Measurements from ENCODE around the gene BOLA1. TPM values are rescaled to one million over a fixed set of nuclear protein-coding genes. Genes with fewer than 3 reads are reported as not detected.

BOLA1 gene
- polyA plus RNA-seq, 2 donors: 20.6 to 31.0 TPM

GRCh38 chr1:149928401-149928724 is 29.0 kb downstream of the BOLA1 start:
- Histone ChIP-seq H3K4me1 (ENCODE audit: control insufficient read depth in 2 of 2, insufficient read depth in 2 of 2, low read length in 1 of 2) (peaks cover 2 to 8% of the 10 kb centered on the region in 2 donors), H3K36me3 (ENCODE audit: control insufficient read depth in 2 of 2, insufficient read depth in 2 of 2, low read length in 1 of 2) (peaks cover 13 to 20% of the 10 kb centered on the region in 2 donors), H3K27me3 (ENCODE audit: control insufficient read depth in 1 of 2, insufficient read depth in 2 of 2, low read length in 2 of 2) (no peaks in the 10 kb centered on the region), H3K9me3 (ENCODE audit: control insufficient read depth in 2 of 2, insufficient read depth in 1 of 2, low read depth in 1 of 2, low read length in 1 of 2) (no peaks in the 10 kb centered on the region), H3K4me3 (ENCODE audit: low read depth in 1 of 2, low read length in 2 of 2) (peak overlapping the region; percentile 96 to 99), H3K27ac (ENCODE audit: low read depth in 2 of 2, low read length in 1 of 2) (peak overlapping the region; percentile 94 to 98)
- 0 to 3% methylated on average over 1 of the region's 1 CpG for WGBS, 2 donors

- peaks cover 2 to 8% of the 10 kb centered on the region in 2 donors for H3K4me1 ChIP-seq (ENCODE audit: control insufficient read depth in 2 of 2, insufficient read depth in 2 of 2, low read length in 1 of 2)
- H3K27ac ChIP-seq (ENCODE audit: low read depth in 2 of 2, low read length in 1 of 2): no peak overlapping the region
- H3K36me3 ChIP-seq (ENCODE audit: control insufficient read depth in 2 of 2, insufficient read depth in 2 of 2, low read length in 1 of 2): peaks cover 2 to 15% of the 10 kb centered on the region in 2 donors
- H3K4me3 ChIP-seq (ENCODE audit: low read depth in 1 of 2, low read length in 2 of 2): no peak overlapping the region
- H3K9me3 ChIP-seq (ENCODE audit: control insufficient read depth in 2 of 2, insufficient read depth in 1 of 2, low read depth in 1 of 2, low read length in 1 of 2): no peaks in the 10 kb centered on the region
- H3K27me3 ChIP-seq (ENCODE audit: control insufficient read depth in 1 of 2, insufficient read depth in 2 of 2, low read length in 2 of 2): no peaks in the 10 kb centered on the region
- 87 to 88% methylated on average over 2 of the region's 2 CpGs for WGBS, 2 donors
Observed at GRCh38 chr1:149929856-149930255, 30.5 kb downstream of the BOLA1 start.

- no peak overlapping the region for H3K27ac ChIP-seq (ENCODE audit: low read depth in 2 of 2, low read length in 1 of 2)
- H3K4me1 ChIP-seq (ENCODE audit: control insufficient read depth in 2 of 2, insufficient read depth in 2 of 2, low read length in 1 of 2): peaks cover 2 to 4% of the 10 kb centered on the region in 2 donors
- WGBS, 2 donors: 81 to 83% methylated on average over 13 of the region's 13 CpGs
- peaks cover 0 to 8% of the 10 kb centered on the region in 2 donors for H3K36me3 ChIP-seq (ENCODE audit: control insufficient read depth in 2 of 2, insufficient read depth in 2 of 2, low read length in 1 of 2)
- no peaks in the 10 kb centered on the region for H3K9me3 ChIP-seq (ENCODE audit: control insufficient read depth in 2 of 2, insufficient read depth in 1 of 2, low read depth in 1 of 2, low read length in 1 of 2)
- H3K27me3 ChIP-seq (ENCODE audit: control insufficient read depth in 1 of 2, insufficient read depth in 2 of 2, low read length in 2 of 2): no peaks in the 10 kb centered on the region
- H3K4me3 ChIP-seq (ENCODE audit: low read depth in 1 of 2, low read length in 2 of 2): no peak overlapping the region
Observed at GRCh38 chr1:149931212-149931790, 31.9 kb downstream of the BOLA1 start.

GRCh38 chr1:149932474-149932873 is 33.1 kb downstream of the BOLA1 start:
- Histone ChIP-seq H3K27me3 (ENCODE audit: control insufficient read depth in 1 of 2, insufficient read depth in 2 of 2, low read length in 2 of 2) (no peaks in the 10 kb centered on the region), H3K4me1 (ENCODE audit: control insufficient read depth in 2 of 2, insufficient read depth in 2 of 2, low read length in 1 of 2) (peaks cover 2% of the 10 kb centered on the region in 2 donors), H3K4me3 (ENCODE audit: low read depth in 1 of 2, low read length in 2 of 2) (no peak overlapping the region), H3K27ac (ENCODE audit: low read depth in 2 of 2, low read length in 1 of 2) (no peak overlapping the region), H3K36me3 (ENCODE audit: control insufficient read depth in 2 of 2, insufficient read depth in 2 of 2, low read length in 1 of 2) (peaks cover 0 to 4% of the 10 kb centered on the region in 2 donors), H3K9me3 (ENCODE audit: control insufficient read depth in 2 of 2, insufficient read depth in 1 of 2, low read depth in 1 of 2, low read length in 1 of 2) (no peaks in the 10 kb centered on the region)
- whole genome bisulfite sequencing, 2 donors: 89 to 96% methylated on average over 8 of the region's 8 CpGs

GRCh38 chr1:149933208-149933607 is 33.8 kb downstream of the BOLA1 start:
- 95 to 97% methylated on average over 4 of the region's 4 CpGs for WGBS, 2 donors
- no peak overlapping the region for H3K4me3 ChIP-seq (ENCODE audit: low read depth in 1 of 2, low read length in 2 of 2)
- no peaks in the 10 kb centered on the region for H3K27me3 ChIP-seq (ENCODE audit: control insufficient read depth in 1 of 2, insufficient read depth in 2 of 2, low read length in 2 of 2)
- peaks cover 2 to 8% of the 10 kb centered on the region in 2 donors for H3K4me1 ChIP-seq (ENCODE audit: control insufficient read depth in 2 of 2, insufficient read depth in 2 of 2, low read length in 1 of 2)
- H3K36me3 ChIP-seq (ENCODE audit: control insufficient read depth in 2 of 2, insufficient read depth in 2 of 2, low read length in 1 of 2): peaks cover 0 to 4% of the 10 kb centered on the region in 2 donors
- H3K9me3 ChIP-seq (ENCODE audit: control insufficient read depth in 2 of 2, insufficient read depth in 1 of 2, low read depth in 1 of 2, low read length in 1 of 2): no peaks in the 10 kb centered on the region
- H3K27ac ChIP-seq (ENCODE audit: low read depth in 2 of 2, low read length in 1 of 2): no peak overlapping the region

- H3K4me3 ChIP-seq (ENCODE audit: low read depth in 1 of 2, low read length in 2 of 2): no peak overlapping the region
- H3K27ac ChIP-seq (ENCODE audit: low read depth in 2 of 2, low read length in 1 of 2): no peak overlapping the region
- no peaks in the 10 kb centered on the region for H3K9me3 ChIP-seq (ENCODE audit: control insufficient read depth in 2 of 2, insufficient read depth in 1 of 2, low read depth in 1 of 2, low read length in 1 of 2)
- peaks cover 0 to 4% of the 10 kb centered on the region in 2 donors for H3K36me3 ChIP-seq (ENCODE audit: control insufficient read depth in 2 of 2, insufficient read depth in 2 of 2, low read length in 1 of 2)
- WGBS, 2 donors: 79 to 85% methylated on average over 2 of the region's 2 CpGs
- H3K4me1 ChIP-seq (ENCODE audit: control insufficient read depth in 2 of 2, insufficient read depth in 2 of 2, low read length in 1 of 2): peaks cover 5 to 8% of the 10 kb centered on the region in 2 donors
- H3K27me3 ChIP-seq (ENCODE audit: control insufficient read depth in 1 of 2, insufficient read depth in 2 of 2, low read length in 2 of 2): no peaks in the 10 kb centered on the region
Observed at GRCh38 chr1:149934356-149934755, 35.0 kb downstream of the BOLA1 start.

DNA sequence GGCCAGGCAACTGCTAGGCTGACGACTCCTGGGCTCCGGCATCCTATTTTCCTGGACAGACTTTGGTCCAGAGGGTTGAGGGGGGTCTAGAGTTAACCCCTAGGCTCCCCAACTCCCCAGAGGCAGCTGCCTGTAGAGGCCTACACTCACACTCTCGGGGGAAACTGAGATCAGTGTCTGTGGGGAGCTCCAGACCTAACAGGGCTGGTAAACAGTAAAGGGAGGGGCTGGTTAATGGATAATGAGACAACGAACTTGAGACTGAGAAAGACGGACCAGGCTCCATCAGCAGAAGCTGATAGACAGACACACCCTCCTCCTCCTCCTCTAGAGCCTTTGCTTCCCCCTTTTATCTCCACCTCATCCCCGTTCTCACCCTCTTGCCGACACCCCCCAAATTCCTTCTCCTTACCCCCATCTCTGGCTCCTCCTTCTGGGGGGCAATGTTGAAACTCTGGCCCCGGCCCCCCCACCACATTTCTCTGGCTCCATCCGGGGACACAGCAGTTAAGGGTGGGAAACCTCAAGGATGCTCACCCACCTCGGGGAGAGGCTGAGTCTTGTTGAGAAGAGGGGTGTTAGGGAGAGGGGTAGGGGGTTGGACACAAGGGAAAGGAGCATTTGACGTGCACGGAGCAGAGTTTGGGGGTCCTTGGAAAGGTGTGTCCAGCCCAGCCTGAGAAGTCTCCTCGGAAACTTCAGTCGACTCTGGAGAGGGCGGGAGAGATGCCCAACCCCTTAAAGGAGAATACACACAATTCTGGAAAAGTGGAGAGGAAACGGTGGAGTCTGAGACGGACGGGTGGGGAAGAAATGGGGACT is 37.0 kb downstream of the BOLA1 start, which contains the start of gene MTMR11:
Gene MTMR11, minus strand, starts transcription at position 710 of the 822 bp plus-strand sequence. Its CDS starts 232 bp downstream, at position 478.
- H3K36me3 ChIP-seq (ENCODE audit: control insufficient read depth in 2 of 2, insufficient read depth in 2 of 2, low read length in 1 of 2): peaks cover 0 to 4% of the 10 kb centered on the region in 2 donors
- no peaks in the 10 kb centered on the region for H3K27me3 ChIP-seq (ENCODE audit: control insufficient read depth in 1 of 2, insufficient read depth in 2 of 2, low read length in 2 of 2)
- H3K4me3 ChIP-seq (ENCODE audit: low read depth in 1 of 2, low read length in 2 of 2): peak within 1 kb of the TSS; percentile 48 to 70
- H3K9me3 ChIP-seq (ENCODE audit: control insufficient read depth in 2 of 2, insufficient read depth in 1 of 2, low read depth in 1 of 2, low read length in 1 of 2): no peaks in the 10 kb centered on the region
- WGBS, 2 donors: 20 to 24% methylated on average over 18 of the region's 18 CpGs
- peak within 1 kb of the TSS; percentile 87 to 90 for H3K27ac ChIP-seq (ENCODE audit: low read depth in 2 of 2, low read length in 1 of 2)
- H3K4me1 ChIP-seq (ENCODE audit: control insufficient read depth in 2 of 2, insufficient read depth in 2 of 2, low read length in 1 of 2): peaks cover 5 to 8% of the 10 kb centered on the region in 2 donors

- no peaks in the 10 kb centered on the region for H3K9me3 ChIP-seq (ENCODE audit: control insufficient read depth in 2 of 2, insufficient read depth in 1 of 2, low read depth in 1 of 2, low read length in 1 of 2)
- H3K27me3 ChIP-seq (ENCODE audit: control insufficient read depth in 1 of 2, insufficient read depth in 2 of 2, low read length in 2 of 2): no peaks in the 10 kb centered on the region
- WGBS, 2 donors: 16 to 24% methylated on average over 8 of the region's 8 CpGs
- peak overlapping the region; percentile 48 to 70 for H3K4me3 ChIP-seq (ENCODE audit: low read depth in 1 of 2, low read length in 2 of 2)
- H3K27ac ChIP-seq (ENCODE audit: low read depth in 2 of 2, low read length in 1 of 2): peak overlapping the region; percentile 87 to 90
- peaks cover 5 to 8% of the 10 kb centered on the region in 2 donors for H3K4me1 ChIP-seq (ENCODE audit: control insufficient read depth in 2 of 2, insufficient read depth in 2 of 2, low read length in 1 of 2)
- peaks cover 0 to 4% of the 10 kb centered on the region in 2 donors for H3K36me3 ChIP-seq (ENCODE audit: control insufficient read depth in 2 of 2, insufficient read depth in 2 of 2, low read length in 1 of 2)
Observed at GRCh38 chr1:149936992-149937705, 37.8 kb downstream of the BOLA1 start.

GRCh38 chr1:149937759-149938158 is 38.4 kb downstream of the BOLA1 start:
- Histone ChIP-seq H3K27me3 (ENCODE audit: control insufficient read depth in 1 of 2, insufficient read depth in 2 of 2, low read length in 2 of 2) (no peaks in the 10 kb centered on the region), H3K9me3 (ENCODE audit: control insufficient read depth in 2 of 2, insufficient read depth in 1 of 2, low read depth in 1 of 2, low read length in 1 of 2) (no peaks in the 10 kb centered on the region), H3K4me3 (ENCODE audit: low read depth in 1 of 2, low read length in 2 of 2) (no peak overlapping the region), H3K27ac (ENCODE audit: low read depth in 2 of 2, low read length in 1 of 2) (peak overlapping the region; percentile 87 to 90), H3K4me1 (ENCODE audit: control insufficient read depth in 2 of 2, insufficient read depth in 2 of 2, low read length in 1 of 2) (peaks cover 5 to 8% of the 10 kb centered on the region in 2 donors), H3K36me3 (ENCODE audit: control insufficient read depth in 2 of 2, insufficient read depth in 2 of 2, low read length in 1 of 2) (peaks cover 0 to 4% of the 10 kb centered on the region in 2 donors)

All from esophagus (tissue), 2 donors.